KMS-11 (cell line): Measurements from ENCODE around the gene NEUROD2.

Experiments
- H2AFZ ChIP-seq: fragments of 200-600 bp; sonication (generic); 2 replicates; pipeline ENCODE4 v1.6.1; 2016; ENCODE audit warnings: antibody characterized with exemption, mixed run types, low read depth
- H3K27ac ChIP-seq: fragments of 200-600 bp; sonication (generic); 2 replicates; pipeline ENCODE4 v1.6.1; 2016; ENCODE audit warnings: mild to moderate bottlenecking, mixed run types
- H3K27me3 ChIP-seq: fragments of 200-600 bp; sonication (generic); 2 replicates; pipeline ENCODE4 v1.6.1; 2017; ENCODE audit warnings: mild to moderate bottlenecking, low read depth, mixed run types, moderate library complexity; ENCODE audit not compliant: insufficient read depth
- H3K36me3 ChIP-seq: fragments of 200-600 bp; sonication (generic); 2 replicates; pipeline ENCODE4 v1.6.1; 2017; ENCODE audit warnings: mild to moderate bottlenecking, mixed run types; ENCODE audit not compliant: insufficient read depth
- H3K4me1 ChIP-seq: fragments of 200-600 bp; sonication (generic); 2 replicates; pipeline ENCODE4 v1.6.1; 2016; ENCODE audit warnings: mild to moderate bottlenecking, low read depth, mixed run types; ENCODE audit not compliant: poor library complexity, severe bottlenecking
- H3K4me2 ChIP-seq: fragments of 200-600 bp; sonication (generic); 2 replicates; pipeline ENCODE4 v1.7.0; 2016; ENCODE audit warnings: mild to moderate bottlenecking, mixed run types
- H3K4me3 ChIP-seq: fragments of 200-600 bp; sonication (generic); IDR thresholded peaks from 2 replicates; pipeline ENCODE4 v1.6.1; 2017; ENCODE audit warnings: low read depth, low read length, mixed read lengths; ENCODE audit not compliant: insufficient read depth
- H3K79me2 ChIP-seq: fragments of 200-600 bp; sonication (generic); 2 replicates; pipeline ENCODE4 v1.6.1; 2016; ENCODE audit warnings: low read depth, mixed run types; ENCODE audit not compliant: insufficient read depth
- H3K9ac ChIP-seq: fragments of 200-600 bp; sonication (generic); 2 replicates; pipeline ENCODE4 v1.6.1; 2016; ENCODE audit warnings: mild to moderate bottlenecking, mixed run types
- H4K20me1 ChIP-seq: fragments of 200-600 bp; sonication (generic); 2 replicates; pipeline ENCODE4 v1.6.1; 2016; ENCODE audit warnings: mild to moderate bottlenecking, mixed run types; ENCODE audit not compliant: insufficient read depth
- TF ChIP-seq, protein P1 (sequence below): fragments of 200-600 bp; sonication (generic); conservative IDR thresholded peaks from 2 replicates; pipeline ENCODE4 v1.6.1; 2017; ENCODE audit warnings: low read depth, mild to moderate bottlenecking, antibody characterized with exemption, low read length, moderate library complexity, mixed read lengths

The NEUROD2 gene

DNA sequence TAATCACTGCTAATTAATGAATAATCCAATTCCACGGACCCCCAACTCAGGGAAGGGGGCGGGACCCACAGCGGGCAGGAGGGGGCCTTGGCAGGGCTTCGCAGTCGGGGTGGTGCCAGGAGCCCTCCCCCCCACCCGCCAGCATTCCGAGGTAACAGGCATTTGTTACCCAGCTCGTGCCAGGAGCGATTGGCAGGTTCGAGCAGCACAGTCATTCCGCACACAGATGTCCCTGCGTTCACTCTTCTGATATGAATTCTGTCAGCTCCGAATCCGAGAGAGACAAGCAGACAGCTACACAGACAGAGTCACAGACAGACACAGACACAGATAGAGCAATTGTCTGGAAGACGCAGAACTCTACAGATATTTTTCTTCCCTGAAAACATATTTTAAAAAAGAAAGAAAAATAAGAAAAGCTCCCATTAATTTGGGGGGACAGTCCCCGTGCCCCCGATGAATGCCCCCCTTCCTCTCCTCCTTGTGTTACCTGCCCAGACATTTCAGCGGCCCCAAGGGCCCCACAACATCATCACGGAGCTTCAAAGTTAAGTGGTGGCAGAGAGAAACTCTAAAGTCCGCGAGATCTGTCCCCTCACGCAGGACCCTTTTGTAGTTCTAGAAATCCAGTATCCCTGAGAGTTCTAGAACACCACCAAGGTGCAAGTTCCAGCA lies 10.2 kb downstream of the NEUROD2 start:
- H3K4me1 ChIP-seq, result peaks cover 5% of the 10 kb centered on the region
- H4K20me1 ChIP-seq, result 0 out of 2 replicates have a peak, but pooled peaks cover 6% of the 10 kb centered on the region
- H3K4me3 ChIP-seq, result no peak overlapping the region
- H3K36me3 ChIP-seq, result no peaks in the 10 kb centered on the region
- TF ChIP-seq, protein P1, sequence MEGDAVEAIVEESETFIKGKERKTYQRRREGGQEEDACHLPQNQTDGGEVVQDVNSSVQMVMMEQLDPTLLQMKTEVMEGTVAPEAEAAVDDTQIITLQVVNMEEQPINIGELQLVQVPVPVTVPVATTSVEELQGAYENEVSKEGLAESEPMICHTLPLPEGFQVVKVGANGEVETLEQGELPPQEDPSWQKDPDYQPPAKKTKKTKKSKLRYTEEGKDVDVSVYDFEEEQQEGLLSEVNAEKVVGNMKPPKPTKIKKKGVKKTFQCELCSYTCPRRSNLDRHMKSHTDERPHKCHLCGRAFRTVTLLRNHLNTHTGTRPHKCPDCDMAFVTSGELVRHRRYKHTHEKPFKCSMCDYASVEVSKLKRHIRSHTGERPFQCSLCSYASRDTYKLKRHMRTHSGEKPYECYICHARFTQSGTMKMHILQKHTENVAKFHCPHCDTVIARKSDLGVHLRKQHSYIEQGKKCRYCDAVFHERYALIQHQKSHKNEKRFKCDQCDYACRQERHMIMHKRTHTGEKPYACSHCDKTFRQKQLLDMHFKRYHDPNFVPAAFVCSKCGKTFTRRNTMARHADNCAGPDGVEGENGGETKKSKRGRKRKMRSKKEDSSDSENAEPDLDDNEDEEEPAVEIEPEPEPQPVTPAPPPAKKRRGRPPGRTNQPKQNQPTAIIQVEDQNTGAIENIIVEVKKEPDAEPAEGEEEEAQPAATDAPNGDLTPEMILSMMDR, result no peak
- H3K27ac ChIP-seq, result no peak overlapping the region
- H3K79me2 ChIP-seq, result no peaks in the 10 kb centered on the region
- H3K9ac ChIP-seq, result no peak overlapping the region
- no peak overlapping the region for H2AFZ ChIP-seq
- H3K27me3 ChIP-seq, result peaks cover 95% of the 10 kb centered on the region
- H3K4me2 ChIP-seq, result no peak overlapping the region

DNA sequence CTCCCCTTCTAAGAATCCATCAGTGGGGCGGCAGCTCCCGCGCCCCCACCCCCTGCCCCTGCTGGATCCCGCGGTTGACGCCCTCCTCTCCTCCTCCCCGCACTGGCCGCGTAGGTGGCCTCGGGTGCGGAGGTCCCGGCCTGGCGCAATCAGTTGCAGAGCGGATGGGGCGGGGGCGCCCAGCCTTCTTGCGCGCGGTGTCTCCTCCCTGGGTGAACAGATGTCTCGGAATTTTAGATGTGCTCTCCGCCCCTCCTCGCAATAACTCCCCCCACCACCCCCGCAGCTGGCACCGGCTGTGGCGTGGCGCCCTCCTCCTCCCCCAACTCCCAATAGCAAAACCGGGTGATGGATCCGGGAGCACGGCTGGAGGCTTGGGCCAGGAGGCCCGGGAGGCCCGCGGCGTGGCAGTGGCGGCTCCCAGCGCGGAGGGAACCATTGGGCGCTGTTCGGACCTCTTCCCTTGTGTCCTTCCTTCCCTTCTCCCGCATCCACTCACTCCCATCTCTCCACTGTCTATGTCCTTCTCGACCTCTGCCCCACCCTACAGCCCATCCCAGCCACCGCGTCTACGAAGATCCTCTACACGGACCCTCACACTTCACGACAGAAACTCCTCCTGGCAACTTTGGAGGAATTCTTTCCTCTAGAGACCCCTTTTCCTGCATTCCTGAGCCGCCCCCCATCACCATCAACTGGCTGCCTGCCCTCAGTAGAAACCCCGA lies 11.0 kb downstream of the NEUROD2 start:
- Histone ChIP-seq H3K79me2 (no peaks in the 10 kb centered on the region), H3K4me2 (no peak overlapping the region), H3K9ac (no peak overlapping the region), H3K27me3 (peaks cover 87% of the 10 kb centered on the region), H3K27ac (no peak overlapping the region), H3K4me1 (peaks cover 5% of the 10 kb centered on the region), H3K4me3 (no peak overlapping the region), H2AFZ (no peak overlapping the region), H3K36me3 (no peaks in the 10 kb centered on the region), H4K20me1 (0 out of 2 replicates have a peak, but pooled peaks cover 6% of the 10 kb centered on the region)
- TF ChIP-seq, protein P1, result no peak

DNA sequence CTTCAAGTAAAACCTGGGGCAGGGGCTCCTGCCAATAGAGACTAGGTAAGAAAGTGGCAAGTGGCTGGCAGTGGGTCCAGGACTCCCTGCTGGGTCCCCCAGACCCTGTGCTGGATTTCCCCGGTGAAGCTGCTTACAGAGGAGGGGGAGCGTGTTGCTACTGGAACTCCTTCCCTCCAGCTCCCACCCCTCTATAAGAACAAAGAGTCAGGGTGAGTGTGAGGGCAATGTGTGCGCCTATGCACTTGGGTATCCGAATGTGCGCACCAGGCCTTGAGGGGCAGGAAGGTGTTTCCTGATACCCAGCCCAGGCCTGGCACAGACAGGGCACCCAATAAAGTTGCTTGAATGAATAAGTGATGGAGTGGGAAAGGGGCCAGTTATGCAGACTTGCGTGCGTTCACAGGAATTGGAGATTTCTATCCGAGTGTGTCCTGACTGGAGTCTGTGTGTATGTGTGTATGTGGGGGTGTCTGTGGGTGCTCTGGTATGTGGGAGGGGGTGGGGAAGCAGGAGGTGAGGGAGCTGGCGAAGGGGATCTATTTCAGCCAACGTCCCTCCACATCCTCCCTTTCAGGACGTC lies 11.7 kb downstream of the NEUROD2 start:
- peaks cover 83% of the 10 kb centered on the region for H3K27me3 ChIP-seq
- 0 out of 2 replicates have a peak, but pooled peaks cover 6% of the 10 kb centered on the region for H4K20me1 ChIP-seq
- no peak overlapping the region for H2AFZ ChIP-seq
- H3K36me3 ChIP-seq, result no peaks in the 10 kb centered on the region
- no peak overlapping the region for H3K4me2 ChIP-seq
- no peak overlapping the region for H3K4me3 ChIP-seq
- H3K27ac ChIP-seq, result no peak overlapping the region
- TF ChIP-seq, protein P1, result no peak
- H3K4me1 ChIP-seq, result peaks cover 5% of the 10 kb centered on the region
- H3K79me2 ChIP-seq, result no peaks in the 10 kb centered on the region
- no peak overlapping the region for H3K9ac ChIP-seq

DNA sequence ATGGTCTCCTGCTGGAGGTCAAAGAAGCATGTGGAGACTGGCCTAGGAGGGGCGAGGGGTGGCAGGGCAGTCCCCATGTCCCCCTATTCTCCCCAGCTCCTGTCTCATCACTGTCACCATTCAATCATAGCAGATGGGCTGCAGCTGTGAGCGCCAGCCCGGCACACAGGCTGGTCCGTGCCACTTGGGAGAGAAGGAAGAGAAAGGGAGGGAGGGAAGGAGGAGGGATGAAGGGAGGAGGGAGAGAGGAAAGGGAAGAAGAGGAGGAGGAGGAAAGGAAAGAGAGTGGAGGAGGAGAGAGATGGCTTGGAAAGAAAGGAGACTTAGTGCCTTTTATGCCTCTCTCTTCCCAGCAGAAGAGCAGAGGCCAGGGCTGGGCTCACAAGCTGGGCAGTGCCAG lies 12.4 kb downstream of the NEUROD2 start:
- Histone ChIP-seq H4K20me1 (0 out of 2 replicates have a peak, but pooled peaks cover 6% of the 10 kb centered on the region), H3K27me3 (peaks cover 83% of the 10 kb centered on the region), H3K4me3 (no peak overlapping the region), H3K79me2 (no peaks in the 10 kb centered on the region), H3K27ac (no peak overlapping the region), H3K4me2 (no peak overlapping the region), H2AFZ (no peak overlapping the region), H3K4me1 (peaks cover 5% of the 10 kb centered on the region), H3K36me3 (no peaks in the 10 kb centered on the region), H3K9ac (no peak overlapping the region)
- TF ChIP-seq, protein P1, result no peak
